Central memory CD4-positive, alpha-beta T cell (primary cell): ENCODE data around the gene CLIP1.

ENCODE experiments used
- DNase-seq: peaks from one replicate; pipeline ENCODE4 v3.0.0; 2022

The CLIP1 gene

GRCh38 chr12:122354958-122355641, 67.4 kb downstream of the CLIP1 start:
- no peak for DNase-seq

GRCh38 chr12:122352394-122352793, 70.1 kb downstream of the CLIP1 start:
- no peak for DNase-seq

GRCh38 chr12:122350141-122350848, 72.2 kb downstream of the CLIP1 start:
- no peak for DNase-seq

DNA sequence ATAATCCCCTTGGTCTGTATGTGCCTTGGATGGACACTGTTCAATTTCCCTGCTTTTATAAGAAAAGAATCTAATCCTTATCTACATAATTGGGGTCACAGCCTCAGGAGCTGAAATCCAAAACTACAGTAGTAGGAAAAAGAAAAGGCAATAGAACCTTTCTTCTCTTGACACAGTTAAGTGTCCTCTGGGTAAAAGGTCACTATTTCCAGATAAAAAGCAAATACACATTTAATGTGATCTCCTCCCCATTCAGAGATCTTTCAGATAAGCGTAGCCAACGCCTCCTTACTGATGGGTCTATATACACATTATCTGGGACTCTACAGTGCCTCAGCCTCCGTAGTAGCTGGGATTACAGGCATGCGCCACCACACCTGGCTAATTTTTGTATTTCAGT, 73.4 kb downstream of the CLIP1 start:
- no peak for DNase-seq

DNA sequence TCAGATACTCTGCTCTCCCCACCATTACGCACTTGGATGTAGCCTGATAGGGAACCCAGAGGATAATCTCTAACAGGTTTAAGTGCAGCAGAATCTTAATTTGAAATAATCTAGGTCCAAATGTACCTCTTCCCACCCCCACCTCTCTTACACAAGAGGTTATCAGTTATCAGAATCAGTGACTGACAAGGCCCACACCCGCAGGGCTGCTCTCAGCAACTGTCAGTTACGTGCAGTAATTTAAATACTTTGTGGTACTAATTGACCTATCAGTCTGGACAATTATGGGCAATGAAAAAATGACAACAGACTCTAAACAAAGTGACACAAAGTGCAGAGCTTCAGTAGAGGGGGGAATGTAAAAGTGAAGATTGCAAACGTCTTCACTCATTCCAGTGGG, 74.0 kb downstream of the CLIP1 start:
- no peak for DNase-seq

DNA sequence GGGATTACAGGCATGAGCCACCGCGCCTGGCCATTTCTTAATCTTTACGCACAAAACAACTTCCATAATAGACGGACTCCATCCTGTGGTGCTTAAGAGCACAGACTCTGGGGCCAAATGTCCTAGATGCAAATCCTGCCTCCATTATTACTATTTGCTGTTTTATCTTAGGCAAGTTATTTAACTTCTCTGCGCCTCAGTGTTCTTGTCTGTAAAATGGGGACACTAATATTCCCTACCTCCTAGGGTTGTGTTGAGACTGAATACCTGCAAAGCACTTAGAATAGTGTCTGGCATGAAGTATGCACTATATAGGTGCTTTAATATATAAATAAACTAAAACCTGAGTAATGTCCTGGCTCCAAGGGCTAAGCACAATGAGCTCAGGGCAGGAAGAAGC, 76.4 kb downstream of the CLIP1 start:
- no peak for DNase-seq

DNA sequence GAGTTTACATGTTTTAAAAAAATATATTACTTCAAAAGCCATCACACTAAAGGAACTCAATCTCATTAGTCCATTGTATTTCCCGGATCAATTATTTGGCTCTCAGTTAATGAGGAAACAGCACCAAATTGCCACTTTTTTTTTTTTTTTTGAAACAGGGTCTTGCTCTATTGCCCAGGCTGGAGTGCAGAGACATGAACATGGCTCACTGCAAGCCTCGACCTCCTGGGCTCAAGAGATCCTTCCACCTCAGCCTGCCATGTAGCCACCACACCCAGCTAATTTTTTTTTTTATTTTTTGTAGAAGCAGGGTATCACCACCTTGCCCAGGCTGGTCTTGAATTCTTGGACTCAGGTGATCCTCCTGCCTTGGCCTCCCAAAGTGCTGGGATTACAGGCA, 77.4 kb downstream of the CLIP1 start:
- DNase-seq: no peak

DNA sequence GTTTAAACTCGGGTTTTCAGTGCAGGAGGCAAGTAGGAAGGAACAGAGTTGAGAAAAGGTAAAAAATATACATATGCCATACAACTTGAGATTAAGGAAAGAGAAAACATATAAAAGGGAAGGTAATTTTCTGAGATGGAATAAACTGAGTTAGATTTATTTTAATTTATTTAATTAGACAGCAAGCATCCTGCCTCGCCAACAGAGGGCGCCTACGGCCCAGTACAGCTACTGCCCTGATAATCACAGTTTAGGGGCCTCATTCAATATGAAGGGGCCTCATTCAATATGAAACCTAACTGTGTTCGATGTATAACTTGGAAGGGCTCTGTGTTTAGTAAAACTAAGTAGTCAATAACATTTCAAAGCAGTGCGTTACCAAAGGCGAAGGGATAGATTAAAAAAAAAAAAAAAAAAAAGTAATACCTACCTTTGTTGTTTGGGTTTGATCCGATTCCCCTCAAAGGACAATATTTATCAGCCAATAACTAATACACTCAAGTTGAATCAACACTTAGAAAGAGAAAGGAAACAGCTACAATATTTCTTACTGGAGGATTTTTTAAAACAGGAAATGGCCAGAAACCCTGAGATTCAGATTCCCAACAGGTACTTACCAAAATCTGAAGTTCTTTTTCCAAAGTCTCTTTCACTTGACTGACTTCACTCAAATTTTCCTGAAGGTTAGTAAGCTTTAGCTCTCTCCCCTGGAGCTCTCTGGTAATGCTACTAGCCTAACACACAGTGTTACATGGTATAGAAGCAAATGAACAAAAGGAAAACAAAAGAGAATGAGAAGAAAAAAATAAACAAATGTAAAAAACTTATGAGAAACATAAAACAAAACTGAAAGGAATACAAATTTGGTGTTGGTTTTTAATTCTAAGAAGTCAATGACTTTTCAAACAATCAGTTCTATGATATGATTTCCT, 86.2 kb downstream of the CLIP1 start:
- peak; percentile 4 for DNase-seq

GRCh38 chr12:122333142-122334087, 89.1 kb downstream of the CLIP1 start:
- no peak for DNase-seq

- DNase-seq: no peak
These were observed 94.7 kb downstream of the CLIP1 start for GRCh38 chr12:122327494-122328385.

DNA sequence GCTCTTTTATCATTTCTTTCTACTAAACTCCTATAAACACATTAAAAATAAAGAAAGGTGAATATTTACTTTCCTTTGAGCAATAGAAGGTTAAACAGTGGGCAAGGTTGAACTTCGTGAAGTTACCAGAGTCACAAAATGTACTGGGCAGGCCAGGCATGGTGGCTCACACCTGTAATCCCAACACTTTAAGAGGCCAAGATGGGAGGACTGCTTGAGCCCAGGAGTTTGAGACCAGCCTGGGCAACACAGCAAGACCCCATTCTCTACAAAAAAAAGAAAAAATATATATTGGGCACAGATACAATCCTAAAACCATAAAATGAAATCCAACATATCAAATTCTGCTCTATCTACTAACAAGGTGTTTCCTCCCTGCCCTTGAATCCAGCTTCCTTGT, 95.5 kb downstream of the CLIP1 start:
- DNase-seq: no peak

DNA sequence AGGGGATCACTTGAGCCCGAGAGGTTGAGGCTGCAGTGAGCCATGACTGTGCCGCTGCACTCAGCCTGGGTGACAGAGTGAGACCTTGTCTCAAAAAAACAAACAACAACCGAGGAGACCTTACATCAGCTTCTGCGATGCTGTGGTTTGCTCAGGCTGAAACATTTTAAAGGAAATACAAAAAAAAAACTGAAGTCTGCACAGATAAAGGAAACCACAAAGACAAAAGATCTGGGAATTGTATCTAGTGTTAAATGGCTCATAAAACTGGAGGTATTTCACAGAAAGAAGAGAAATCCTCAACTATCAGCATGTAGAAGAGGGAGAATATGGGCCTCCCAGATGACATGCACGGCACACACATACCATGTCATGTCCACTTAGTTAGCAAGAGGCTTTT, 95.9 kb downstream of the CLIP1 start:
- DNase-seq: peak; percentile 20

DNA sequence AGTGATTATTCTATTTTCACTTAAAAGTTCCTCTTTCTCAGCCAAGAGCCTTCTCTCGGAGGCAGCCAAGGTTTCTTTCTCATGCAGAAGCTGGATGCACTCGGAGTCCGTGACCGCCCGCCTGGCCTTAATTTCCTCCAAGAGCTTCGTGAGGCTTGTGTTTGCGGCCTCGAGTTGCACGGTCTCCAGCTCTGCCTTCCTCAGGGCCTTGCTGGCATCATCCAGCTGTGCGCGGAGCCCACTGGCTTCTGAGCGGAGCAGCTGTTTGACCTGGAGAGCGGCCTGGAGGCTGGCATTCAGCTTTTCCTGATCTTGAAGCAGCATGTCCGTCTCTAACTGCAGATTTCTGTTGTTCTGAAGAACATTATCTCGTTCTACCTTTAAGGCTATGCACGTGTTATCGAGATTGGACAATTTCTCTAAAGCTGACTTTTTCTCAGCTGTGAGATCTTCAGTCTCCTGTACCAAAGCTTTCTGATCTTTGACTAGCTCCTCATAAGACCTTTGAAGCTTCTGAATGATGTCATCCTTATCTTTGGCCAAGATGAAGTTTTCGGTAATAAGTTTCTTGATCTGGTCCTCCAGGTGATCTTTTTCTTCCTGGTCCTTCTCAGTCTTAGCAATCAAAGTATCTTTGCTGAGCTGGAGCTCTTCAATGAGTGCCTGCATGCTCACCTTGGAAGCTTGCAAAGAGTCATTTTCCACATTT, 99.0 kb downstream of the CLIP1 start:
- DNase-seq: no peak

- DNase-seq: no peak
These were observed 100.0 kb downstream of the CLIP1 start for GRCh38 chr12:122322501-122322900.

GRCh38 chr12:122318607-122319605, 103.6 kb downstream of the CLIP1 start:
- no peak for DNase-seq

DNA sequence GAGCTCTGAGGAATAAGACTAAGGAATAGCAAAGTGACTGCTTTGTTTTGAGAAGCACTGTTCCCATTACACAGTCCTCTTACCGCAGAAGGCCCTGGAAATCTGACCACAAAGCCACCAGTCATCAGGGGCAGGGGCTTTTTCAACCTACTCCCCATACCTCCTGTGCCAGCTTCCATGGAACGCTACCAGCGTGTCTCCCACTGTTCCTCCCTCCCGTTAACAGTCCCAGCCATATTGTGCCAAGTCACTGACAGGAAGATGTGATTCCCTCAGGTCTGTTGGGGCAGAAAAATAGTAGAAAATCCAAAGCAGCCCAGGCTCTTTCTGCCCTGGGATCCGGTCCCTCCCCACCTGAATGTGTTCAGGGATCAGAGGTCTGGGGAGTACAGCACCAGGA, 109.5 kb downstream of the CLIP1 start:
- DNase-seq: no peak

GRCh38 chr12:122311696-122312095, 110.8 kb downstream of the CLIP1 start:
- DNase-seq: no peak

- no peak for DNase-seq
These were observed 111.7 kb downstream of the CLIP1 start for GRCh38 chr12:122310626-122311333.
